ENCODE measurements around the gene UBAC2.
A peak's percentile ranks its signal among the peaks of the same experiment; 100 is the strongest.

The UBAC2 gene

DNA sequence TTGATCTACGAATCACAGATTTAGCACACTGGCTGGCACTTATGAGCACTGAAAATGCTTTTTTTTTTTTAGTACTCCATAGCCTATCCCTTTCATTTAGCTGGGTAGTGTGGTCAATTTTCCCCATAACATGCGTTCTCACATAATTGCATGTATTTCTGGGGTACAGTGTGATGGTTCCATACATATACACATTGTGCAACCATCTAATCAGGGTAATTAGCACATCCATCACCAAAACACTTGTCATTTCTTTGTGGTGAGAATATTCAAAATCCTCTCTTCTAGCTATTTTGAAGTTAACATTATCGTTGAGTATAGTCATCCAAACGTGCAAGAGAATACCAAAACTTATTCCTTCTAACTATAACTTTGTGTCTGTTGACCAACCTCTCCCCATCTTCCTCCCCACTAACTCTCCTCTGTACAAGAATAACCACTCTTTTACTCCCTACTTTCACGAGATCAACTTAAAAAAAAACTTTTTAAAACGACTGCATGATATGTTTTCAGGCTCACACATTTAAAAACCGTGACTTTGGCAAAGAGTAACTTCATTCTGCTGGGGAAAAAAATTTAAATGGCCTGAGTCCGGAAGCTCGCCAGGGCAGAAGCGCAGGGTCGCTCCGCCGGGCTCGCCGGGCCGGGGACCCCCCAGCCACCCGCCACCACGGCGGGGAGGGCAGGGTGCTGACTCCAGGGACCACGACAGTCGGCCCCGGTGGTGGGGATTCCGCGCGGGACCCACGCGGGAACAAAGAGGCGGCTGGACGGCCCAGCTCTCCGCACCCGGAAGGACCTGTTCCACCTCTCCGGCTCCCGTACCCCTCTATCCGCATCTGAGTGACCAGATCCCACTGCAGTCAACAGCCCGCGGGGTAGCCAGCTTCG is 868 bp upstream of the UBAC2 start:
- Histone ChIP-seq H3K4me3 (IDR thresholded peaks at IDR 0.05; ENCODE audit: insufficient read depth, low read depth, low read length) (no peak overlapping the region), H4K20me1 (ENCODE audit: insufficient read depth) (no peaks in the 10 kb centered on the region), H2AFZ (ENCODE audit: low read depth) (peak overlapping the region; percentile 94), H3K9ac (peak overlapping the region; percentile 98), H3K79me2 (ENCODE audit: insufficient read depth, low read depth) (no peaks in the 10 kb centered on the region), H3K36me3 (ENCODE audit: insufficient read depth) (no peaks in the 10 kb centered on the region), H3K4me2 (peak overlapping the region; percentile 60), H3K4me1 (ENCODE audit: low read depth, poor library complexity, severe bottlenecking) (peaks cover 13% of the 10 kb centered on the region), H3K27me3 (ENCODE audit: insufficient read depth, low read depth) (no peaks in the 10 kb centered on the region), H3K27ac (peak overlapping the region; percentile 78)
- no peak for TF ChIP-seq CTCF (conservative IDR thresholded peaks at IDR 0.05; ENCODE audit: low read depth, low read length)

GRCh38 chr13:99203601-99204579 is 3.2 kb downstream of the UBAC2 start:
- no peaks in the 10 kb centered on the region for H3K27me3 ChIP-seq (ENCODE audit: insufficient read depth, low read depth)
- peaks cover 24% of the 10 kb centered on the region for H3K4me1 ChIP-seq (ENCODE audit: low read depth, poor library complexity, severe bottlenecking)
- H3K9ac ChIP-seq = no peak overlapping the region
- H2AFZ ChIP-seq (ENCODE audit: low read depth) = no peak overlapping the region
- H3K4me3 ChIP-seq (IDR thresholded peaks at IDR 0.05; ENCODE audit: insufficient read depth, low read depth, low read length) = no peak overlapping the region
- H3K27ac ChIP-seq = no peak overlapping the region
- H3K4me2 ChIP-seq = peak overlapping the region; percentile 45; the same call in 1 of the 2 replicates
- no peaks in the 10 kb centered on the region for H3K36me3 ChIP-seq (ENCODE audit: insufficient read depth)
- TF ChIP-seq CTCF (conservative IDR thresholded peaks at IDR 0.05; ENCODE audit: low read depth, low read length) = no peak
- no peaks in the 10 kb centered on the region for H3K79me2 ChIP-seq (ENCODE audit: insufficient read depth, low read depth)
- H4K20me1 ChIP-seq (ENCODE audit: insufficient read depth) = no peaks in the 10 kb centered on the region; the same call in 1 of the 2 replicates

GRCh38 chr13:99205621-99206220 is 5.1 kb downstream of the UBAC2 start:
- Histone ChIP-seq H3K4me1 (ENCODE audit: low read depth, poor library complexity, severe bottlenecking) (peaks cover 20% of the 10 kb centered on the region), H3K79me2 (ENCODE audit: insufficient read depth, low read depth) (no peaks in the 10 kb centered on the region)

More at GRCh38 chr13:99205621-99206220, 5.1 kb downstream of the UBAC2 start:
- no peaks in the 10 kb centered on the region for H3K27me3 ChIP-seq (ENCODE audit: insufficient read depth, low read depth)
- no peaks in the 10 kb centered on the region for H3K36me3 ChIP-seq (ENCODE audit: insufficient read depth)
- H3K4me3 ChIP-seq (IDR thresholded peaks at IDR 0.05; ENCODE audit: insufficient read depth, low read depth, low read length) = no peak overlapping the region
- no peak overlapping the region for H3K27ac ChIP-seq
- no peaks in the 10 kb centered on the region; the same call in 1 of the 2 replicates for H4K20me1 ChIP-seq (ENCODE audit: insufficient read depth)
- no peak overlapping the region for H3K9ac ChIP-seq
- no peak overlapping the region for H3K4me2 ChIP-seq
- H2AFZ ChIP-seq (ENCODE audit: low read depth) = no peak overlapping the region
- TF ChIP-seq CTCF (conservative IDR thresholded peaks at IDR 0.05; ENCODE audit: low read depth, low read length) = no peak
